ENCODE results near the gene NFIC.

Gene NFIC

GRCh38 chr19:3515891-3516422 lies 149.6 kb downstream of the NFIC start:
- DNase-seq = no peak

- DNase-seq = peak; percentile 51
Observed at GRCh38 chr19:3516675-3517207, 150.4 kb downstream of the NFIC start.

GRCh38 chr19:3517638-3518037 lies 151.3 kb downstream of the NFIC start:
- no peak for DNase-seq

- DNase-seq = no peak
Observed at GRCh38 chr19:3518255-3518654, 151.9 kb downstream of the NFIC start.

GRCh38 chr19:3518659-3519058 lies 152.3 kb downstream of the NFIC start:
- no peak for DNase-seq

Data from femur (tissue), 1 donor.